ENCODE results near the gene IMPDH1.

IMPDH1 gene

GRCh38 chr7:128410451-128410753, 620 bp upstream of the IMPDH1 start:
- no peak overlapping the region for H3K4ac ChIP-seq (ENCODE audit: low read depth, low read length)
- no peaks in the 10 kb centered on the region for H3K36me3 ChIP-seq (ENCODE audit: control insufficient read depth, insufficient read depth, low read length)
- DNase-seq = no peak
- no peaks in the 10 kb centered on the region for H3K79me1 ChIP-seq (ENCODE audit: low read length)
- no peak overlapping the region for H3K27ac ChIP-seq (ENCODE audit: low read depth, low read length)
- no peak overlapping the region for H2BK120ac ChIP-seq (ENCODE audit: low read depth, low read length)
- no peak overlapping the region for H2BK15ac ChIP-seq (replicated peaks; ENCODE audit: low read depth)
- H2BK5ac ChIP-seq (ENCODE audit: low read length) = no peak overlapping the region
- peak overlapping the region; percentile 20 for H3K4me3 ChIP-seq (ENCODE audit: low read length)
- H3K4me2 ChIP-seq (ENCODE audit: low read length) = peak overlapping the region; percentile 92
- H3K27me3 ChIP-seq (ENCODE audit: insufficient read depth, low read length, poor library complexity) = peaks cover 17% of the 10 kb centered on the region
- H3K4me1 ChIP-seq (ENCODE audit: control insufficient read depth, low read depth, low read length) = peaks cover 2% of the 10 kb centered on the region
- WGBS (ENCODE audit: extremely low coverage, insufficient coverage, low lambda C conversion rate) = no CpG with 5 or more reads among the region's 6 CpGs
- no peak overlapping the region for H4K5ac ChIP-seq (ENCODE audit: low read length)
- H3K9ac ChIP-seq (ENCODE audit: low read length) = peak overlapping the region; percentile 71
- no peak overlapping the region for H4K8ac ChIP-seq (ENCODE audit: low read depth, low read length)
- H2AK5ac ChIP-seq (ENCODE audit: low read length) = no peak overlapping the region
- peak overlapping the region; percentile 86 for H3K56ac ChIP-seq (ENCODE audit: low read length)
- H3K23ac ChIP-seq (ENCODE audit: low read length) = no peak overlapping the region
- no peak overlapping the region for H3K18ac ChIP-seq (ENCODE audit: low read length)
- no peaks in the 10 kb centered on the region for H3K79me2 ChIP-seq (ENCODE audit: control insufficient read depth, insufficient read depth, low read length)

- no peak overlapping the region for H3K27ac ChIP-seq (ENCODE audit: low read depth, low read length)
- H3K79me1 ChIP-seq (ENCODE audit: low read length) = no peaks in the 10 kb centered on the region
- no peak overlapping the region for H3K4ac ChIP-seq (ENCODE audit: low read depth, low read length)
- H2AK5ac ChIP-seq (ENCODE audit: low read length) = no peak overlapping the region
- peak overlapping the region; percentile 73 for H3K9ac ChIP-seq (ENCODE audit: low read length)
- no peak overlapping the region for H2BK120ac ChIP-seq (ENCODE audit: low read depth, low read length)
- no peak overlapping the region for H3K18ac ChIP-seq (ENCODE audit: low read length)
- H3K4me1 ChIP-seq (ENCODE audit: control insufficient read depth, low read depth, low read length) = peaks cover 7% of the 10 kb centered on the region
- no peak overlapping the region for H4K5ac ChIP-seq (ENCODE audit: low read length)
- no peak overlapping the region for H2BK5ac ChIP-seq (ENCODE audit: low read length)
- no peak overlapping the region for H2BK15ac ChIP-seq (replicated peaks; ENCODE audit: low read depth)
- DNase-seq = peak; percentile 6
- peak overlapping the region; percentile 57 for H3K23ac ChIP-seq (ENCODE audit: low read length)
- no peaks in the 10 kb centered on the region for H3K79me2 ChIP-seq (ENCODE audit: control insufficient read depth, insufficient read depth, low read length)
- WGBS (ENCODE audit: extremely low coverage, insufficient coverage, low lambda C conversion rate) = no CpG with 5 or more reads among the region's 25 CpGs
- H4K8ac ChIP-seq (ENCODE audit: low read depth, low read length) = no peak overlapping the region
- peak overlapping the region; percentile 16 for H3K4me3 ChIP-seq (ENCODE audit: low read length)
- H3K56ac ChIP-seq (ENCODE audit: low read length) = peak overlapping the region; percentile 83
- peaks cover 17% of the 10 kb centered on the region for H3K27me3 ChIP-seq (ENCODE audit: insufficient read depth, low read length, poor library complexity)
- H3K36me3 ChIP-seq (ENCODE audit: control insufficient read depth, insufficient read depth, low read length) = no peaks in the 10 kb centered on the region
- H3K4me2 ChIP-seq (ENCODE audit: low read length) = peak overlapping the region; percentile 53
Observed at GRCh38 chr7:128408709-128409595, 830 bp downstream of the IMPDH1 start.

GRCh38 chr7:128407751-128408708, 1.8 kb downstream of the IMPDH1 start:
- no peaks in the 10 kb centered on the region for H3K79me2 ChIP-seq (ENCODE audit: control insufficient read depth, insufficient read depth, low read length)
- H3K27me3 ChIP-seq (ENCODE audit: insufficient read depth, low read length, poor library complexity) = peaks cover 17% of the 10 kb centered on the region
- no peak overlapping the region for H3K23ac ChIP-seq (ENCODE audit: low read length)
- H3K9ac ChIP-seq (ENCODE audit: low read length) = no peak overlapping the region
- peaks cover under 1% of the 10 kb centered on the region for H3K36me3 ChIP-seq (ENCODE audit: control insufficient read depth, insufficient read depth, low read length)
- no peak overlapping the region for H2BK120ac ChIP-seq (ENCODE audit: low read depth, low read length)
- no peak overlapping the region for H4K5ac ChIP-seq (ENCODE audit: low read length)
- H3K56ac ChIP-seq (ENCODE audit: low read length) = no peak overlapping the region
- no peak overlapping the region for H2BK5ac ChIP-seq (ENCODE audit: low read length)
- no peak overlapping the region for H4K8ac ChIP-seq (ENCODE audit: low read depth, low read length)
- WGBS (ENCODE audit: extremely low coverage, insufficient coverage, low lambda C conversion rate) = no CpG with 5 or more reads among the region's 11 CpGs
- no peak overlapping the region for H3K4me2 ChIP-seq (ENCODE audit: low read length)
- no peak overlapping the region for H3K4ac ChIP-seq (ENCODE audit: low read depth, low read length)
- no peak overlapping the region for H2BK15ac ChIP-seq (replicated peaks; ENCODE audit: low read depth)
- H3K79me1 ChIP-seq (ENCODE audit: low read length) = no peaks in the 10 kb centered on the region
- H3K4me3 ChIP-seq (ENCODE audit: low read length) = no peak overlapping the region
- H2AK5ac ChIP-seq (ENCODE audit: low read length) = no peak overlapping the region
- H3K27ac ChIP-seq (ENCODE audit: low read depth, low read length) = no peak overlapping the region
- H3K18ac ChIP-seq (ENCODE audit: low read length) = no peak overlapping the region
- DNase-seq = peak; percentile 13
- peaks cover 8% of the 10 kb centered on the region for H3K4me1 ChIP-seq (ENCODE audit: control insufficient read depth, low read depth, low read length)

GRCh38 chr7:128407233-128407589, 2.6 kb downstream of the IMPDH1 start:
- Histone ChIP-seq H3K27ac (ENCODE audit: low read depth, low read length) (no peak overlapping the region), H3K18ac (ENCODE audit: low read length) (no peak overlapping the region), H3K9ac (ENCODE audit: low read length) (no peak overlapping the region), H3K4me2 (ENCODE audit: low read length) (no peak overlapping the region), H3K79me1 (ENCODE audit: low read length) (no peaks in the 10 kb centered on the region), H2BK5ac (ENCODE audit: low read length) (no peak overlapping the region), H3K4ac (ENCODE audit: low read depth, low read length) (no peak overlapping the region), H2BK15ac (replicated peaks; ENCODE audit: low read depth) (no peak overlapping the region), H2BK120ac (ENCODE audit: low read depth, low read length) (no peak overlapping the region), H4K5ac (ENCODE audit: low read length) (no peak overlapping the region), H2AK5ac (ENCODE audit: low read length) (no peak overlapping the region), H3K36me3 (ENCODE audit: control insufficient read depth, insufficient read depth, low read length) (peaks cover 2% of the 10 kb centered on the region), H3K27me3 (ENCODE audit: insufficient read depth, low read length, poor library complexity) (peaks cover 17% of the 10 kb centered on the region), H3K4me3 (ENCODE audit: low read length) (no peak overlapping the region), H3K79me2 (ENCODE audit: control insufficient read depth, insufficient read depth, low read length) (no peaks in the 10 kb centered on the region), H3K4me1 (ENCODE audit: control insufficient read depth, low read depth, low read length) (peaks cover 8% of the 10 kb centered on the region), H3K56ac (ENCODE audit: low read length) (no peak overlapping the region), H3K23ac (ENCODE audit: low read length) (no peak overlapping the region), H4K8ac (ENCODE audit: low read depth, low read length) (no peak overlapping the region)
- DNase-seq = no peak
- WGBS (ENCODE audit: extremely low coverage, insufficient coverage, low lambda C conversion rate) = no CpG with 5 or more reads among the region's 7 CpGs

GRCh38 chr7:128406314-128407232, 3.2 kb downstream of the IMPDH1 start:
- peak; percentile 18 for DNase-seq
- H4K5ac ChIP-seq (ENCODE audit: low read length) = no peak overlapping the region
- no peak overlapping the region for H3K18ac ChIP-seq (ENCODE audit: low read length)
- H3K27me3 ChIP-seq (ENCODE audit: insufficient read depth, low read length, poor library complexity) = peaks cover 17% of the 10 kb centered on the region
- no peak overlapping the region for H3K27ac ChIP-seq (ENCODE audit: low read depth, low read length)
- no peak overlapping the region for H2BK120ac ChIP-seq (ENCODE audit: low read depth, low read length)
- no peak overlapping the region for H3K9ac ChIP-seq (ENCODE audit: low read length)
- peaks cover 8% of the 10 kb centered on the region for H3K4me1 ChIP-seq (ENCODE audit: control insufficient read depth, low read depth, low read length)
- H2BK15ac ChIP-seq (replicated peaks; ENCODE audit: low read depth) = no peak overlapping the region
- H3K4ac ChIP-seq (ENCODE audit: low read depth, low read length) = no peak overlapping the region
- H4K8ac ChIP-seq (ENCODE audit: low read depth, low read length) = no peak overlapping the region
- H3K23ac ChIP-seq (ENCODE audit: low read length) = no peak overlapping the region
- H3K4me2 ChIP-seq (ENCODE audit: low read length) = no peak overlapping the region
- no peaks in the 10 kb centered on the region for H3K79me1 ChIP-seq (ENCODE audit: low read length)
- WGBS (ENCODE audit: extremely low coverage, insufficient coverage, low lambda C conversion rate) = no CpG with 5 or more reads among the region's 17 CpGs
- H2AK5ac ChIP-seq (ENCODE audit: low read length) = no peak overlapping the region
- no peak overlapping the region for H3K4me3 ChIP-seq (ENCODE audit: low read length)
- no peak overlapping the region for H3K56ac ChIP-seq (ENCODE audit: low read length)
- H3K79me2 ChIP-seq (ENCODE audit: control insufficient read depth, insufficient read depth, low read length) = no peaks in the 10 kb centered on the region
- H3K36me3 ChIP-seq (ENCODE audit: control insufficient read depth, insufficient read depth, low read length) = peaks cover 2% of the 10 kb centered on the region
- H2BK5ac ChIP-seq (ENCODE audit: low read length) = no peak overlapping the region
